MV-4-11 (cell line): ENCODE results near the gene FOXRED2.
A peak's percentile ranks its signal among the peaks of the same experiment; 100 is the strongest.

Source experiments
- DNase-seq: peaks from one replicate; lab custom pipeline; 2025; lab: John Stamatoyannopoulos, UW

FOXRED2 gene

GRCh38 chr22:36449596-36450175 is 57.2 kb downstream of the FOXRED2 start:
- no peak for DNase-seq

- DNase-seq: peak; percentile 72
Observed at GRCh38 chr22:36447632-36448031, 59.2 kb downstream of the FOXRED2 start.

- DNase-seq: peak; percentile 63
Observed at GRCh38 chr22:36445158-36445668, 61.6 kb downstream of the FOXRED2 start.

GRCh38 chr22:36443198-36443770 is 63.6 kb downstream of the FOXRED2 start:
- DNase-seq: peak; percentile 82

- no peak for DNase-seq
Observed at GRCh38 chr22:36442506-36443197, 64.2 kb downstream of the FOXRED2 start.

GRCh38 chr22:36440429-36441002 is 66.3 kb downstream of the FOXRED2 start:
- DNase-seq: no peak

- peak; percentile 43 for DNase-seq
Observed at GRCh38 chr22:36439481-36440271, 67.2 kb downstream of the FOXRED2 start.
